Ishikawa (cell line): ENCODE measurements around the gene FAM120A.

Experiments
- CEBPB ChIP-seq: IDR thresholded peaks from 2 replicates; pipeline ENCODE4 v1.6.1; 2012
- EP300 ChIP-seq: IDR thresholded peaks from 2 replicates; pipeline ENCODE4 v1.6.1; 2012; ENCODE audit warnings: borderline replicate concordance
- NFIC ChIP-seq: IDR thresholded peaks from 2 replicates; pipeline ENCODE4 v1.6.1; 2012
- ZBTB7A ChIP-seq: IDR thresholded peaks from 2 replicates; pipeline ENCODE4 v1.6.1; 2012; ENCODE audit warnings: low read depth

GRCh38 chr9:93536874-93537273, 85.4 kb downstream of the FAM120A start:
- no peak for TF ChIP-seq NFIC
- no peak for TF ChIP-seq EP300
- no peak for TF ChIP-seq CEBPB
- no peak for TF ChIP-seq ZBTB7A
